ENCODE results near the gene PPIP5K2. TPM values are rescaled to one million over a fixed set of nuclear protein-coding genes. Genes with fewer than 3 reads are reported as not detected.

Gene PPIP5K2
- total and polyA plus RNA-seq, 2 of the 8 experiments (the other 6 are each of a cell fraction or from before 2014, with no cell fraction given): 14.8 to 46.6 TPM

- DNase-seq (ENCODE audit: low read depth in 1 of 2, low spot score in 2 of 2) (no peak), FAIRE-seq (no peak)
- H3K56ac ChIP-seq (replicated peaks; ENCODE audit: insufficient read length, low read depth, low read length): no peak overlapping the region
- no peak overlapping the region for H3K18ac ChIP-seq (ENCODE audit: extremely low read depth, low read length)
- no peaks in the 10 kb centered on the region for H3K36me3 ChIP-seq (ENCODE audit: control insufficient read depth in 2 of 4, insufficient read depth in 4 of 4, low read length in 3 of 4)
- H2BK12ac ChIP-seq (ENCODE audit: low read depth, low read length): no peak overlapping the region
- H2AFZ ChIP-seq (ENCODE audit: low read length): no peak overlapping the region
- H4K8ac ChIP-seq (ENCODE audit: extremely low read depth, insufficient read depth, low read length): no peak overlapping the region
- no peak overlapping the region for H3K4ac ChIP-seq (replicated peaks; ENCODE audit: insufficient read length, low read depth, low read length)
- no peaks in the 10 kb centered on the region for H3K23me2 ChIP-seq (ENCODE audit: low read depth, low read length)
- no peak overlapping the region for H4K91ac ChIP-seq (replicated peaks; ENCODE audit: insufficient read length, low read length)
- no peaks in the 10 kb centered on the region for H3K27me3 ChIP-seq (replicated peaks in 1 of 4; ENCODE audit: control insufficient read depth in 3 of 4, extremely low read depth in 1 of 4, insufficient read depth in 3 of 4, low read length in 3 of 4)
- no peak overlapping the region for H3K9ac ChIP-seq (replicated peaks in 1 of 4; ENCODE audit: extremely low read depth in 1 of 4, low read depth in 3 of 4, low read length in 3 of 4)
- no peak overlapping the region for H2BK5ac ChIP-seq (ENCODE audit: low read depth, low read length)
- H3K4me1 ChIP-seq (replicated peaks in 1 of 4; ENCODE audit: control insufficient read depth in 3 of 4, insufficient read depth in 4 of 4, low read length in 3 of 4): no peaks in the 10 kb centered on the region; a peak in 1 of 7 replicates
- H3K23ac ChIP-seq (ENCODE audit: insufficient read length): no peak overlapping the region
- H3K4me2 ChIP-seq (ENCODE audit: insufficient read depth in 1 of 2, low read depth in 2 of 2, low read length in 2 of 2): no peak overlapping the region
- H2BK15ac ChIP-seq (ENCODE audit: low read length): no peak overlapping the region
- no peak overlapping the region for H2AK5ac ChIP-seq (ENCODE audit: low read depth, low read length)
- WGBS, 2 experiments (ENCODE audit: extremely low coverage in 1 of 2, insufficient coverage in 1 of 2, insufficient read length in 1 of 2, insufficient replicate concordance in 2 of 2, low coverage in 1 of 2, low lambda C conversion rate in 2 of 2, missing lambda C conversion rate in 1 of 2): 96% methylated on average over 2 of the region's 2 CpGs; no CpG with 5 or more reads in 1 of the 2 experiments
- POLR2A ChIA-PET (ENCODE audit: partially characterized antibody): interaction anchor here (1.2 kb wide), 1 partner anchor 13 kb away, joined by 4 read pairs; no protein-coding TSS in a partner anchor
- H3K27ac ChIP-seq (ENCODE audit: low read depth, low read length): no peak overlapping the region
- no peak overlapping the region for H4K5ac ChIP-seq (ENCODE audit: insufficient read length, low read depth, low read length)
- no peaks in the 10 kb centered on the region for H4K20me1 ChIP-seq (replicated peaks in 1 of 2; ENCODE audit: control insufficient read depth in 1 of 2, insufficient read depth in 2 of 2, low read length in 2 of 2)
- H3K14ac ChIP-seq (ENCODE audit: insufficient read length): no peak overlapping the region
- no peaks in the 10 kb centered on the region for H3K9me3 ChIP-seq (ENCODE audit: insufficient read depth in 2 of 2, low read depth in 1 of 2, low read length in 1 of 2)
- H2BK120ac ChIP-seq (replicated peaks; ENCODE audit: low read depth, low read length): no peak overlapping the region
- CTCF ChIA-PET (ENCODE audit: partially characterized antibody): interaction anchor here (0.7 to 8.4 kb wide), 4 partner anchors 10 to 1131 kb away, joined by 3 to 71 read pairs (median 4); no protein-coding TSS in a partner anchor
- H3K79me1 ChIP-seq (ENCODE audit: low read depth, low read length): no peaks in the 10 kb centered on the region
- no peaks in the 10 kb centered on the region for H3K79me2 ChIP-seq (ENCODE audit: control insufficient read depth in 1 of 2, insufficient read depth in 2 of 2, low read length in 2 of 2)
- no peak overlapping the region for H2BK20ac ChIP-seq (ENCODE audit: low read length)
- no peak overlapping the region for H3K4me3 ChIP-seq (ENCODE audit: extremely low read depth in 1 of 4, insufficient read depth in 2 of 4, low read depth in 3 of 4, low read length in 4 of 4)
- TF ChIP-seq NRF1 (IDR thresholded peaks at IDR 0.05; ENCODE audit: low read depth, low read length): no peak
- no peak for TF ChIP-seq SIN3A (conservative IDR thresholded peaks at IDR 0.05 in 1 of 2, IDR thresholded peaks at IDR 0.05 in 1 of 2; ENCODE audit: low read depth in 1 of 2, low read length in 2 of 2)
- no peak for TF ChIP-seq BRCA1 (IDR thresholded peaks at IDR 0.05; ENCODE audit: low read depth, low read length)
- no peak for TF ChIP-seq RNF2 (IDR thresholded peaks at IDR 0.05; ENCODE audit: borderline replicate concordance, low read depth, low read length, missing control alignments, poor library complexity, severe bottlenecking)
- TF ChIP-seq GABPA (IDR thresholded peaks at IDR 0.05; ENCODE audit: borderline replicate concordance, insufficient read depth, low read length): no peak
- TF ChIP-seq CHD1 (IDR thresholded peaks at IDR 0.05; ENCODE audit: low read depth, low read length): no peak
- TF ChIP-seq SIRT6 (IDR thresholded peaks at IDR 0.05; ENCODE audit: low read length): no peak
- TF ChIP-seq CBX8 (IDR thresholded peaks at IDR 0.05; ENCODE audit: borderline replicate concordance, low read depth, low read length): no peak
- no peak for TF ChIP-seq RBBP5 (IDR thresholded peaks at IDR 0.05; ENCODE audit: borderline replicate concordance, low read depth, low read length)
- TF ChIP-seq TBP (IDR thresholded peaks at IDR 0.05; ENCODE audit: low read depth, low read length): no peak
- no peak for TF ChIP-seq YY1 (IDR thresholded peaks at IDR 0.05; ENCODE audit: low read depth, low read length)
Measured at GRCh38 chr5:103211576-103212561, 91.8 kb downstream of the PPIP5K2 start.

All from H1 (cell line).